Activated T-helper 1 cell treated with Interleukin-2 at 50 U/mL for 16 hours (primary cell): ENCODE measurements around the gene MEGF6.
"Not testable (repeated sequence)": the region's sequence is repeated elsewhere in the genome, so short reads cannot be mapped to it uniquely, and the experiment has no call there.

Experiments used
- DNase-seq: peaks from one replicate; pipeline ENCODE4 v3.0.0-alpha.2; 2020; ENCODE audit warnings: low read depth

MEGF6 gene

DNA sequence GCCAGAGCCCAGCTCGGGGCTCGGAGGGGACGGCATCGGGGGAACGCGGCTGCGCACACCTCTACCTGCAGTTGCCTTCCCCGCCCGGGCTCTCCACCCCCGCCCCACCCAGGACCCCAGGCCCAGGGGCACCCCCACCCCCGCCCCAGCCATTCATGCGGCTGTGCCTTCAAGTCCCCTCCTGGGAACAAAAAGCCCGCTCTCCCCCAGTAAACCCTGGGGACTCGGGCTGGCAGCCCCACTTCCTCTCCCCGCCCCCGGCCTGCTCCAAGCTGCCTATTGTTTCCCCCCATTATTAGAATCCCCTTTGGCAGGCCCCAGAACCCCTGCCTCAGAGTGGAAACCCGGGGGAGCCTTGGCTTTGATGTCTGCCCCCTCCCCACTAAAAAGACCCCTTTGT is 18.0 kb downstream of the MEGF6 start:
- no peak for DNase-seq

DNA sequence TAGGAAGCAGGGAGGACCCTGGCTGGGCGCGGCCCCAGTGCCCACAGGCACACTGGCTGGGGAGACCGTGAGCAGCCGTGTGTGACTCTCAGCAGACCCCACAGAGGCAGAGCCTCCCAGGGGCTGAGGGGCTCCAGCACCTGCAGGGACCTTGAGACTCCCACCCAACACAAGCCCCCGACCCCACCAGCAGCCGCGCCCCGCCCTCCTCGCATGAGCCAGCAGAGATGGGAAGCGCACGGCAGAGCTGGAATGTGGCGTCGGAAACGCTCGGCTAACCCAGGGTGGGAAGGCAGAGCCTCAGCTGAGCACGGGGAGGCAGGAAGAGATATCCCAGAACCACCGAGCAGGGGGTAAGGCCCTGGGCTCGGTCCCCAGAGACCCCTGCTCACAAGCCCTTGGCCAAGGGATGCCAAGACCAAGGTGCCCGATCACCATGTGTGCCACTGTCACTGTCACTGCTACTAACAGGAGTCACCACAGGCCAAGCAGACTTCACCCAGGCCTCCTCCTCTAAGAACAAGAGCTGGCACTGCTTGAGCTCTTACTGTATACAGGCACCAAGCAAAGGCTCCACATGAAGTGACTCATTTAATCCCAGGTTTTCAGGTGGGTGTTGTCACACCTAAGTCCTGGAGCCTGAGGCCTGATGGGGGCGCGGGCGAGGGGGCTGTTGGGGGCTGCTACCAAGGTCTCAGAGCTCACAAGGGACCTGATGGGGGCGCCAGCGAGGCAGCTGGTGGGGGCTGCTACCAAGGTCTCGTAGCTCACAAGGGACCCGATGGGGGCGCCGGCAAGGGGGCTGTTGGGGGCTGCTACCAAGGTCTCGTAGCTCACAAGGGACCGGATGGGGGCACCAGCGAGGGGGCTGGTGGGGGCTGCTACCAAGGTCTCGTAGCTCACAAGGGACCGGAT is 20.1 kb downstream of the MEGF6 start:
- no peak for DNase-seq

DNA sequence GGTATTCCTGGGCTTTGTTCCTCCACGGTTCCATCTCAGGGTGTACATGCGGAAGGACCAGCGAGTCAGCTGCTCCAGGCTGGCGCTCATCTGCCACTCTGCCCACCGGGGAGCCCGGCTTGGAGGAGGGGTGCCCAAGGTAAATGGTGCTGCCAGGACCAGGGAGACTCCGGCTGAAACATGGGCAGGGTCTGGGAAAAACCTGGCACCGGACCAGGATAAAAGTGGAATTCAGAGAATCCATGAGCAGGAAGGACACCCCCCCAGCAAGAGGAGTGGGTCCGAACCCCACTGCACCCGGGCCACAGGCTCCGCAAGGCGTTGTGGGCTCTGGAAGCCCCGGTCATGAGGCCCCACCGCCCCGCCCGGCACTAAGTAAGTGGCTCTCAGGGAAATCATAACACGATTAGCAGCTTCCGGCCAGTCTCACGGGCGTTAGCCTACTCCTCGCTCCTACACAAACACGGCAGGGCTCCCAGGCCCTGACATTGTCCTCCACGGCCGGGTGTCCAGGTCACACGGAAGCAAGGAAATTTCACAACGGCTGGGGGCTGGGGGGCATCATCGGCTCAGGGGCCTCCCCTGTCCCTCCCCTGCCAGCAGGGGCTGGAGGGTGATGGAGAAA is 21.1 kb downstream of the MEGF6 start:
- DNase-seq, result no peak

DNA sequence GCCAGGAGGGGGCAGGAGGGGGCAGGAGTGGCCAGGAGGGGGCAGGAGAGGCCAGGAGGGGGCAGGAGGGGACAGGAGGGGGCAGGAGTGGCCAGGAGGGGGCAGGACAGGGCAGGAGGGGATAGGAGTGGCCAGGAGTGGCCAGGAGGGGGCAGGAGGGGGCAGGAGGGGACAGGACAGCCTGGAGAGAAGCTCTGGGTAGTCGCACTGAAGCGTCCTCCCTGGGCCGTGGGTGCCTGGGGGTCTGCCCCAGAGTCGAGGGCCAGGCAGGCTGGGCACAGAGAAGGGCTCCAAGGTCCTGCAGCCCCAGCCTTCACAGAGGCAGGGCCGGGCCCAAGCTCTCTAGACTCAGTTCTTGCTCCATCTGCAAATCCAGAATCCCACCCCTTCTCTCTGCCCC is 22.9 kb downstream of the MEGF6 start:
- DNase-seq, result no peak

DNA sequence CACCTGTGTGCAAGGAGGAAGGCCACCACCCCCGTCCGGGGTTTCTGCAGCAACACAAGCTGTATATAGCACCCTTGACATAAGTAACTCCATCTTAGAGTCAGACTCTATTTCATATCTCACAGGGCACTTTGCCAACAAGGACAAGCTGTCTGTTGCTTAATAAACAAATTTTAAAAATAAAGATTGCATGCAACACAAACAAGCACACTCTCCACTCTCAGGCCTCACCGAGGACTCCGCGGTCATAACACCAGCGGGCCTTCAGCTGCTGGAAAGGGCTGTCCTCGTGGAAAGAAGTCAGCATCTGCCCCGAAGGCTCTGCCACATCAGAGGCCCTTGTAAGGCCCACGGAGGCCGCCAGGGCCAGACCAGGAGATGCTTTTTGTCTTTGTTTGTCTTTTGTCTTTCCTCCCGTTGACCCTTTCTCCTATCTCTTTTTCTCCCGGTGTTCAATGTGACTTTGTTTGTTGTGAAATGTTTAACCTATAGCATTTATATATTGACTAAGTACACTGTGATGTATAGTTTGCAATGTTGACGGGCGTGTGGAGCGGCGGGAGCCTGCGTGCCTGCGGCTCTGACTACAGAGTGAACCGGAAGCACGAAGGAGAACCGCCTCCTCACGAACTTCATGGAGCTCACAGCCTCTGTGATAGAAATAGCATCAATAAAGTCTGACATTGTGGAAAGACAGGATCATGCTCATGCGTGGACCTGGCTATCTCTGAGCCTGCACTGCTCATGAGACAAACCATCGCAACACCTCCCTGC is 24.1 kb downstream of the MEGF6 start:
- DNase-seq, result no peak

DNA sequence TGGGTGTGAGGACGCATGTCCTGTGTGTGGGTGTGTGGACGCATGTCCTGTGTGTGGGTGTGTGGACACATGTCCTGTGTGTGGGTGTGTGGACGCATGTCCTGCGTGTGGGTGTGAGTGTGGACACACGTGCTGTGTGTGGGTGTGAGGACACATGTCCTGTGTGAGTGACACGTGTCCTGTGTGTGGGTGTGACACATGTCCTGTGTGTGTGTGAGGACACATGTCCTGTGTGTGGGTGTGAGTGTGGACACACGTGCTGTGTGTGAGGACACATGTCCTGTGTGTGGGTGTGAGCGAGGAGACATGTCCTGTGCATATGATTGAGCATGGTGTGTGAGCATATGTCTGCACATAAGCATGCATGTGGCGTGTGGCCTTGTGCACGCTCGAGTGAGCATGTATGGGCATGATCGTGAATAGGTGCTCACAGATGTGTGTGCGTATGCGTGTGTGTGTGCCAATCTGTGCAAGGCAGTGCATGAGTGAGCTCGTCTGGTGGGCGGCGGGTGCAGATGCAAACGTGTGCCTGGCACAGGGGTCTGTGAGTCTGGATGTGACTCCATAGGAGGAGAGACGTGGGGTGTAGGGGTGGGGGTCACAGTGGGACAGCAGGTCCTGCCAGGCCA is 25.3 kb downstream of the MEGF6 start:
- DNase-seq, result no peak

DNA sequence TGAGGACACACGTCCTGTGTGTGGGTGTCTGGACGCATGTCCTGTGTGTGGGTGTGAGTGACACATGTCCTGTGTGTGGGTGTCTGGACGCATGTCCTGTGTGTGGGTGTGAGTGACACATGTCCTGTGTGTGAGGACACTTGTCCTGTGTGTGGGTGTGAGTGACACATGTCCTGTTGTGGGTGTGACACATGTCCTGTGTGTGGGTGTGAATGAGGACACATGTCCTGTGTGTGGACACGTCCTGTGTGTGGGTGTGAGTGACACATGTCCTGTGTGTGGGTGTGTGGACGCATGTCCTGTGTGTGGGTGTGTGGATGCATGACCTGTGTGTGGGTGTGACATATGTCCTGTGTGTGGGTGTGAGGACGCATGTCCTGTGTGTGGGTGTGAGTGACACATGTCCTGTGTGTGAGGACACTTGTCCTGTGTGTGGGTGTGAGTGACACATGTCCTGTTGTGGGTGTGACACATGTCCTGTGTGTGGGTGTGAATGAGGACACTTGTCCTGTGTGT is 25.9 kb downstream of the MEGF6 start:
- DNase-seq, result not testable (repeated sequence)

DNA sequence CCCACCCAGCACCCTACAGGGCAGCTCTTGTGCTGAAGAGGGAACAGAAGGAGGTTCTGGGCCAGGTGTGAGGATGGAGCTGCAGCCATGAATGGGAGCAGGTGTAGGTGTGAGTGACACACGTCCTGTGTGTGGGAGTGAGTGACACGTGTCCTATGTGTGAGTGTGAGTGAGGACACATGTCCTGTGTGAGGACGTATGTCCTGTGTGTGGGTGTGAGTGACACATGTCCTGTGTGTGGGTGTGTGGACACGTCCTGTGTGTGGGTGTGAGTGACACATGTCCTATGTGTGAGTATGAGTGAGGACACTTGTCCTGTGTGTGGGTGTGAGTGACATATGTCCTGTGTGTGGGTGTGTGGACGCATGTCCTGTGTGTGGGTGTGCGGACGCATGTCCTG is 26.4 kb downstream of the MEGF6 start:
- no peak for DNase-seq

DNA sequence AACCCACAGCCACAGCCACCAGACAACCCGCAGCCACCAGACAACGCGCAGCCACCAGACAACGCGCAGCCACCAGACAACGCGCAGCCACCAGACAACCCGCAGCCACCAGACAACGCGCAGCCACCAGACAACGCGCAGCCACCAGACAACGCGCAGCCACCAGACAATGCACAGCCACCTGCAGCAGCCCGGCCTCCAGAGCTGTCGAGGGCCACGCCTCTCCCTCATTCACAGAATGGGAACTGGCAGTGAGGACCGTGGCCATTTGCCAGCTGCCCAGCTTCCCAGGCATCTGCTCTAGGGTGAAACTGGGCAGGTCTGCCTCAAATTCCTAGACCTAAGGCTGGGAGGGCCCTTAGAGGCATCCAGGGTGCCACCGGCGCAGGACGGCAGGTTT is 27.6 kb downstream of the MEGF6 start:
- DNase-seq, result not testable (repeated sequence)

DNA sequence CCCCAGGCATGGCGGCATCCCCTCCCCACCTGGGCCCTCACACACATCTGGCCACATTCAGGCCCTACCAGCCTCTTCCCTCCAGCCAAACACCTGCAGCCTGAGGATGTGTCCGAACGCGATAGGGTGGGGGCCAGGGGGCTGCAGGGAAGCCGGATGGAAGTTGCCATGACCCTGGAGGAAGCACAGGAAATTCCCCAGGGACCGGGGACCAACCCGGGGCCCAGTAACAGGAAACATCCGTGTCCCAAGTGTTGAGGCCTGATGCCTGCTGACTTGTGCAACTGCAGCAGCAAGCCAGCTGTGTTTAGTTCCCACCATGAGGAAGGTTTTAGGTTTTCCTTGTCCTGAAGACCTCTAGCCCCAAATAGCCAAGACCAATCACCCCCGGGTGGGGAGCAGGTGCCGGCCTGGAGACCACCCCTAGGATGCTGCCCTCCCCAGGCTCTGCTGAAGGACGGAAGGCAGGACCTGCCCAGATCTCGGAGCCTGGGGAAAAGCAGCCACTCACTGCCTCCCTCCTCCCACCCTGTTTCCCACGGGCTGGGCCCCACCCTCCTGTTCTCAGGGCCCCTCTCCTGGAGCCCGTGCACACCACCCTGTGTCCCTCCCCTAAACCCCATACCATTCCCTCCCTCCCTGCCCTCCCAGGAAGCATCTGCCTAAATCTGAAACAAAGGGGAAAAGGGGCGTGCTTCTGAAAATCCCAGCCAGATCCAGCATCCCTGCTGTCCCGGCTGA is 29.8 kb downstream of the MEGF6 start:
- no peak for DNase-seq

DNA sequence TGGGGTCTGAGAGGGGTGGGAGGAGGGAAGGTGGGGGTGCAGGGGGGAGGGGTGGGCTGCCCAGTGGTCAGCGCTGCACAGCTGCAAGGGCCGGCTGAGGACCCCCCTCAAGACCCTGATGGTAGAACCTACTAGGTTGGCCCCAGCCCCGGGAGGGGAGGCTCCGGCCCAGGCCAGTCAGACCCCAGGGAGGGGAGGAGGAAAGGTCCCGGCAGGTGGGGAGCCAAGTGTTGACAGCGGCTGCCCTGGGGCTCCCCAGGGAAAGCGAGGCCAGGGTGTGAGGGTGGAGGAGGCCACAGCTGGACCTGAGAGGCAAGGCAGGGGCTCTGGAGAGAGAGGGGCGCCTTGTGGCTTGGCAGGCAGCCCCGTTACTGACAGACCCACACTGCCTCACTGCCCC is 31.1 kb downstream of the MEGF6 start:
- DNase-seq, result no peak

DNA sequence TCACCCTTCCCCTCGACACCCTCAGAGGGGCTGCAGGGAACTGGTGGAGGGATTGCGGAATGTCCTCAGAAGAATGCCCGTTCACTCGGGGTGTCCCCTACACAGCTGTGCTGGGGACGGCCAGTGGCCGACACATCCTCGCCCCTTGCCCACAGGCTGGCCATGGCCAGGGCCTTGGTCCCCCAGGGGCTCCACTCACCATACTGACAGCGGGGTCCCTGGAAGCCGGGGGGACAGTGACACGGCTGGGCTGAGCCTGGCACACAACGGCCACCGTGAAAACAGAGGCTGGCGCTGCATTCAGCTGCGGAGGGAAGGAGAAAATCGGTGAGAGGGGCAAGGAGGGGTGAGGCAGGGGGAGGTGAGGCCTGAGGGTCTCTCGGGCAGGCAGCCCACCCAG is 31.7 kb downstream of the MEGF6 start:
- DNase-seq, result no peak

DNA sequence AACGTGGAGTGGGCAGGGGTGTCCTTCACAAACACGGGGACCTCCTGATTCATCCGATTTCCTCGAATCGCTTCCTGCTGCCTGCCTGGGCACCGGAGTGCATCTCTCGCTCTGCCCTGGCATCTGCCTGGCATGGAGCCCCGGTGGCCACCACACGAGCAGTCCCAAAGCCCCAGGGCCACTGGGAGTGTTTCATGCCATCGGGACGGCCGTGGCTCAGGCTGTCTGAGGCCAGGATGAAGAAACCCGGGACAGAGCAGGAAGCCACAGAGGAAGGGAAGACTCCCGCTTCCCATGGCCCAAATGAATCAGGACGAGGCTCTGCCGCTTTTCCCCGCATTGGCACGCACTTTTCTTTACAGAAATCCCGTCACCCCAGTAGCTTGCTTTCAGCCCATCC is 32.4 kb downstream of the MEGF6 start:
- no peak for DNase-seq

DNA sequence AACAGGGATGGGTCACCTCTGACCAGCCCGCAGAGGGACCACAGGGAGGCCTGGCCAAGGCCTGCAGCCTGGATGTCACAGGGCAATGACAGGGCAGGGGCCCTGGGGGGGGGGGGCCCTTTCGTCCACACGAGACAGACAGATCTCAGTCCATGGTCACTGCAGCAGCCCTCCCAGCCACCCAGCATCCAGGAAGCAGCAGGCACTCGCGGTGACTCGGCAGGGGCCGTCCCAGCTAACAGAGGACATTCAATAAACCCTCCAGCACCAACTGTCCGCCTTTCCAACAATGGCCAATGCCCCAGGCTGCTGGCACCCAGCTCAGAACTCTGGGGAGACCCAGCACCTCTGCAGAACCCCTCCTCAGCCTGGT is 32.9 kb downstream of the MEGF6 start:
- no peak for DNase-seq

DNA sequence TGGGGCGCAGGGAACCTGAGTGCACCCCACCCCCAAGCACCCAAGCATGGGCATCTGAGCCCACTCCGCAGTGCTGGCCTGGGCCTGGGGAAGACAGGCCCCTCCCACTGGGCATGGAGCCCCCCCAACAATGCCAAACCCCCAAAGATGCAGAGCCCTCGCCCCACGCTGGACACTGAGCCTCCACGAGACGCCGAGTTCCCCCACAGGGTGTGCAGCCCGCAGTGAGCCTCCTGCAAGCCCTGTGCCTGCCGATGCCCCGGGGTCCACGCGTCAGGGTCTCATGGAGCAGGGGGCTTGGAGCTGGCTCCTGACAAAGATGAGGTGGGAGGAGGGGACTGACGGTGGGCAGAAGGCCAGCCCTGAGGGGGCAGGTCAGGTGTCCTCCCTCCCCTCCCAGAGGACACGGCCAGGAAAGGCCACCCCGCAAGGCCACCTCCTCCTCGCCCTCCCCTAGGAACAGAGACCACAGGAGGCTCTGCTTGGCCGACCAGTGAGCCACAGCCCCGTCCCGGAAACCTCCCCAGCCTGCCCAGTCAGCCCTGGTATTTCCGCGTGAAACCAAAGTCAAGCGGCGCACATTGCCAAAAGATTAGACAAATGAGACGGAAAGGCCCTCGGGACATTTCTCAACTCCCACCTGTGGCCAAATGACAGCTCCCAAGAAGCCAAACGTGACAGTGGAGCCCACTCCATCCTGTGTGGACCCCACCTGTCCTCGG is 33.4 kb downstream of the MEGF6 start:
- DNase-seq, result no peak

DNA sequence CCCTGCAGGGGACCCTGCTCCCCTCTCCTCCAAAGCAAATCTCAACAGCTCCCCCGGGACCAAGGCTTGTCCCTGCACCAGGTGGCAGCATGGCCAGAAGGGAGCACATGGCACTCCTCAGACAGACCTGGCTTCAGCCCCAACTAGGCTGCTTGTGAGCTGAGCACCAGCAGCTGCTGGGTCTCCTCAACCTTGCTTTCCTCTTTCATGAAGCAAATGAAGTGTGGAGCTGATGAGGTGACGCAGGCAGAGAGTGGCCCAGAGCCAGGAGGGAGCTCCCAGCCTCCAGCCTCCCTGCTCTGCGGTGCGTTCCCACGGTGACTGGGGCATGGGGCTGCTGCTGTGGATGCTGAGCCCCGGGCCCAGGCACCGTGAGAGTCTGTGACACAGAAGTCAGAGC is 34.0 kb downstream of the MEGF6 start:
- DNase-seq, result no peak

DNA sequence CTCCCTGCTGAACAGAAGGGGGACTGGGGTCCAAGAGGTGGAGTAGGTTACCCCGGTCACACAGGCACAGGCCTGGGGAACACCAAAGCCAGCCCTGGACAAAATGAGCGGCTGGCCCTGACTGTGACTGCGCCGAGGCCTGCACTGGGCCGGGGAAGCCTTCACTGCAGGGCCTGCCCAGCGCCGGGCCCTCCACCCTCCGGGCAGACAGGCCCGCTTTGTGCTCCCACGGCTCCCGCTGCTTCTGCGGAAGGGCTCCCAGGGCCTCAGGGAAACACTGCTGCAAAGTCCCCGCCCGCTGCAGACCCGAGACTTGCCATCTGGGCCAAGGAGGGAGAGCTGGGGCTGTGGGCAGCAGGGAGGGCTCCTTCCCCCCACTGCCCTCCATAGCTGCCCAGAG is 35.3 kb downstream of the MEGF6 start:
- no peak for DNase-seq

DNA sequence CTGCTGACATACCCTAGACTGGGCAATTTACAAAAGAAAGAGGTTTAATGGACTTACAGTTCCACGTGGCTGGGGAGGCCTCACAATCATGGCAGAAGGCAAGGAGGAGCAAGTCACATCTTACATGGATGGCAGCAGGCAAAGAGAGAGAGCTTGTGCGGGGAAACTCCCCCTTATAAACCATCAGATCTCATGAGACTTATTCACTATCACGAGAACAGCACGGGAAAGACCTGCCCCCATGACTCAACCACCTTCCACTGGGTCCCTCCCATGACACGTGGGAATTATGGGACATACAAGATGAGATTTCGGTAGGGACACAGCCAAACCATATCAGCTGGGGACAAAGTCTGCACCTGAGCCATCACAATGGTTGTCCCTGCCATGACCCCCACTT is 35.8 kb downstream of the MEGF6 start:
- DNase-seq, result not testable (repeated sequence)

DNA sequence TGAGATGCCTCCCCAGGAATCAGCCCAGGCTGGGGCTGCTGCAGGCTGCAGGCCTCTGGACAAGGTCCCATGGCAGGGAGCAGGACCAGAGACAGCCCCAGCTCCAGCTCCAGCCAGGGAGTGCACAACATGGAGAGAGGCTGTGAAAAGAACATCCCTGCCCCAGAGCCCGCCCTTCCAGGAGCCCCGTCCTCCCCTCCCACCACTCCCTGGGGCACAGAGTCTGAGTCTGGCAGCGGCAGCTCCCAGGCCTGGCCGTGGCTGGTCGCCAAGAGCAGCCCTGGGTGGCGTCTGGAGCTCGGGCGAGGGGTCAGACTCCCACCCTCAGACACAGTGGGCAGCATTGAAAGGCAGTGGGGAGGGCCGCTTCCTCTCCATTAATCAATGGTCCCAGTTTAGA is 37.8 kb downstream of the MEGF6 start:
- DNase-seq, result no peak

DNA sequence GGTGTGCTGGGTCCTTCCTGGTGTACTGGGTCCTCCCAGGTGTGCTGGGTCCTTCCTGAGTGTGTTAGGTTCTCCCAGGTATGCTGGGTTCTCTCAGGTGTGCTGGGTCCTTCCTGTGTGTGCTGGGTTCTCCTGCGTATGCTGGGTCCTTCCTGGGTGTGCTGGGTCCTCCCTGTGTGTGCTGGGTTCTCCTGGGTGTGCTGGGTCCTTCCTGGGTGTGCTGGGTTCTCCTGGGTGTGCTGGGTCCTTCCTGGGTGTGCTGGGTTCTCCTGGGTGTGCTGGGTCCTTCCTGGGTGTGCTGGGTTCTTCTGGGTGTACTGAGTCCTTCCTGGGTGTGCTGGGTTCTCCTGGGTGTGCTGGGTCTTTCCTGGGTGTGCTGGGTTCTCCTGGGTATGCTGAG is 38.7 kb downstream of the MEGF6 start:
- not testable (repeated sequence) for DNase-seq

DNA sequence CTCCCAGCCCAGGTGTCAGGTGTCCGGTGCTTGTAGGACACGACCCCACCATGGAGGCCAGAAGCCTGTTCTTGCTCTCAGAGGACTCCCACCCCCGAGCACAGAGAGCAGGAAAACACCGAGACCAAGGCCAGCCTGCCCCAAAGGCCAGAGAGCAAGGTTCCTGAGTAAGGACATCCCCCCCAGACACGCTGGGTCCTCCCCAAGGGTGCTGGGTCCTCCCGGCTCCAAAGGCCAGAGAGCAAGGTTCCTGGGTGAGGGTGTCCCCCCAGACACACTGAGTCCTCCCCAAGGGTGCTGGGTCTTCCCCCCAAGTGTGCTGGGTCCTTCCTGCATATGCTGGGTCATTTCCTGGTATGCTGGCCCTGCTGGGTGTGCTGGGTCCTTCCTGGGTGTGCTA is 40.0 kb downstream of the MEGF6 start:
- DNase-seq, result no peak
